Lower leg skin (tissue), 3 donors: ENCODE data around the gene MORC3.

Source experiments
- POLR2A ChIP-seq, 2 donors: fragments of 450-650 bp; IDR thresholded peaks; one replicate each; pipeline ENCODE4 v1.6.1; 2016 to 2017; ENCODE audit warnings: antibody characterized with exemption in 2 of 2, mild to moderate bottlenecking in 1 of 2, moderate library complexity in 1 of 2
- TF ChIP-seq, protein P1 (sequence below), 3 donors: fragments of 450-650 bp; IDR thresholded peaks; one replicate each; pipeline ENCODE4 v1.5.1; 2016; ENCODE audit warnings: antibody characterized with exemption in 3 of 3, mild to moderate bottlenecking in 3 of 3, moderate library complexity in 2 of 3

- TF ChIP-seq, protein P1, sequence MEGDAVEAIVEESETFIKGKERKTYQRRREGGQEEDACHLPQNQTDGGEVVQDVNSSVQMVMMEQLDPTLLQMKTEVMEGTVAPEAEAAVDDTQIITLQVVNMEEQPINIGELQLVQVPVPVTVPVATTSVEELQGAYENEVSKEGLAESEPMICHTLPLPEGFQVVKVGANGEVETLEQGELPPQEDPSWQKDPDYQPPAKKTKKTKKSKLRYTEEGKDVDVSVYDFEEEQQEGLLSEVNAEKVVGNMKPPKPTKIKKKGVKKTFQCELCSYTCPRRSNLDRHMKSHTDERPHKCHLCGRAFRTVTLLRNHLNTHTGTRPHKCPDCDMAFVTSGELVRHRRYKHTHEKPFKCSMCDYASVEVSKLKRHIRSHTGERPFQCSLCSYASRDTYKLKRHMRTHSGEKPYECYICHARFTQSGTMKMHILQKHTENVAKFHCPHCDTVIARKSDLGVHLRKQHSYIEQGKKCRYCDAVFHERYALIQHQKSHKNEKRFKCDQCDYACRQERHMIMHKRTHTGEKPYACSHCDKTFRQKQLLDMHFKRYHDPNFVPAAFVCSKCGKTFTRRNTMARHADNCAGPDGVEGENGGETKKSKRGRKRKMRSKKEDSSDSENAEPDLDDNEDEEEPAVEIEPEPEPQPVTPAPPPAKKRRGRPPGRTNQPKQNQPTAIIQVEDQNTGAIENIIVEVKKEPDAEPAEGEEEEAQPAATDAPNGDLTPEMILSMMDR (IDR thresholded peaks at IDR 0.05), result no peak
- no peak for TF ChIP-seq POLR2A (IDR thresholded peaks at IDR 0.05)
These were observed 77.0 kb downstream of the MORC3 start for GRCh38 chr21:36396971-36397370.
